CD14-positive monocyte (primary cell): ENCODE results near the gene TXNRD2. TPM values are rescaled to one million over a fixed set of nuclear protein-coding genes. Genes with fewer than 3 reads are reported as not detected.
A peak's percentile ranks its signal among the peaks of the same experiment; 100 is the strongest.

Experiments
- DNase-seq, 3 donors: peaks; one replicate each; pipeline ENCODE4 v3.0.0-alpha.2; 2011 to 2022
- H2AFZ ChIP-seq: 2 replicates; pipeline ENCODE4 v1.6.0; 2012; ENCODE audit warnings: mild to moderate bottlenecking, low read depth, low read length, inconsistent platforms; ENCODE audit not compliant: insufficient read depth, poor library complexity, severe bottlenecking
- H3K27ac ChIP-seq, 2 donors: 1 replicate in 1 of 2; 2 replicates in 1 of 2; pipeline ENCODE4 v1.5.1; 2012 to 2013; ENCODE audit warnings: low read length in 2 of 2, control low read depth in 1 of 2, inconsistent platforms in 1 of 2, low read depth in 1 of 2, mild to moderate bottlenecking in 1 of 2
- H3K27me3 ChIP-seq, 2 donors: one replicate each; pipeline versions ENCODE4 v1.6.0 to v1.6.1; 2011 to 2013; ENCODE audit warnings: low read length in 2 of 2; ENCODE audit not compliant: control insufficient read depth in 2 of 2, insufficient read depth in 2 of 2
- H3K36me3 ChIP-seq, 2 donors: replicated peaks in 1 of 2; 1 replicate in 1 of 2; 2 replicates in 1 of 2; pipeline versions ENCODE4 v1.5.1 to v1.6.1; 2012 to 2013; ENCODE audit warnings: low read length in 2 of 2, control low read depth in 1 of 2, inconsistent platforms in 1 of 2, mild to moderate bottlenecking in 1 of 2; ENCODE audit not compliant: insufficient read depth in 2 of 2, control insufficient read depth in 1 of 2
- H3K4me1 ChIP-seq, 2 donors: 1 replicate in 1 of 2; 2 replicates in 1 of 2; pipeline versions ENCODE4 v1.5.1 to v1.6.1; 2012 to 2013; ENCODE audit warnings: low read length in 2 of 2, control low read depth in 1 of 2, inconsistent platforms in 1 of 2, mild to moderate bottlenecking in 1 of 2, moderate library complexity in 1 of 2; ENCODE audit not compliant: insufficient read depth in 2 of 2, control insufficient read depth in 1 of 2
- H3K4me2 ChIP-seq: replicated peaks from 2 replicates; pipeline ENCODE3; 2012; ENCODE audit warnings: low read length, moderate library complexity, mild to moderate bottlenecking; ENCODE audit not compliant: poor library complexity, severe bottlenecking; ENCODE audit errors: extremely low read depth
- H3K4me3 ChIP-seq, 3 experiments: fragments of 200-600 bp in 1 of 3; sonication (generic) in 1 of 3; replicated peaks in 1 of 3; 1 replicate in 2 of 3; 2 replicates in 1 of 3; pipeline ENCODE4 v1.5.1; 2011 to 2013; ENCODE audit warnings: low read length in 3 of 3, mild to moderate bottlenecking in 3 of 3, control low read depth in 2 of 3, low read depth in 2 of 3, inconsistent platforms in 1 of 3, moderate library complexity in 1 of 3
- H3K79me2 ChIP-seq: 2 replicates; pipeline ENCODE4 v1.6.0; 2012; ENCODE audit warnings: mild to moderate bottlenecking, control low read depth, inconsistent platforms, low read length, moderate library complexity; ENCODE audit not compliant: insufficient read depth
- H3K9ac ChIP-seq: 2 replicates; pipeline ENCODE4 v1.6.0; 2017; ENCODE audit warnings: low read length, mild to moderate bottlenecking; ENCODE audit not compliant: insufficient read depth, poor library complexity, severe bottlenecking
- H3K9me3 ChIP-seq, 2 donors: replicated peaks in 1 of 2; 1 replicate in 1 of 2; 2 replicates in 1 of 2; pipeline versions ENCODE4 v1.5.1 to v1.6.1; 2012 to 2013; ENCODE audit warnings: low read length in 2 of 2, control low read depth in 1 of 2; ENCODE audit not compliant: control insufficient read depth in 1 of 2, insufficient read depth in 1 of 2
- H4K20me1 ChIP-seq: 2 replicates; pipeline ENCODE4 v1.6.0; 2012; ENCODE audit warnings: mild to moderate bottlenecking, low read length, control low read depth, moderate library complexity; ENCODE audit not compliant: insufficient read depth
- H3K27ac Mint-ChIP-seq, 7 donors: one replicate each; pipeline ENCODE4 v1.8.0; 2020; ENCODE audit warnings: mild to moderate bottlenecking in 7 of 7, mixed read lengths in 7 of 7, moderate library complexity in 6 of 7, inconsistent platforms in 2 of 7
- H3K27me3 Mint-ChIP-seq, 3 donors: one replicate each; pipeline ENCODE4 v1.8.0; 2021 to 2022; ENCODE audit warnings: low read depth in 3 of 3, mild to moderate bottlenecking in 3 of 3, mixed read lengths in 3 of 3, moderate library complexity in 3 of 3, inconsistent platforms in 1 of 3
- H3K36me3 Mint-ChIP-seq, 2 donors: one replicate each; pipeline ENCODE4 v1.8.0; 2020; ENCODE audit warnings: mixed read lengths in 2 of 2, inconsistent platforms in 1 of 2, mild to moderate bottlenecking in 1 of 2
- H3K4me1 Mint-ChIP-seq: one replicate; pipeline ENCODE4 v1.8.0; 2020; ENCODE audit warnings: mild to moderate bottlenecking, mixed read lengths
- H3K4me3 Mint-ChIP-seq, 2 donors: one replicate each; pipeline ENCODE4 v1.8.0; 2020; ENCODE audit warnings: mild to moderate bottlenecking in 2 of 2, mixed read lengths in 2 of 2, moderate library complexity in 1 of 2
- H3K9me3 Mint-ChIP-seq, 7 donors: one replicate each; pipeline ENCODE4 v1.8.0; 2020 to 2022; ENCODE audit warnings: mixed read lengths in 7 of 7, mild to moderate bottlenecking in 6 of 7, moderate library complexity in 6 of 7, inconsistent platforms in 2 of 7
- WGBS: methylation state at CpG from one replicate; pipeline ENCODE4 v1.1.5; 2013; ENCODE audit warnings: missing lambda C conversion rate; ENCODE audit not compliant: insufficient coverage; 5-methylcytosine and 5-hydroxymethylcytosine counted together
- intact Hi-C, 2 donors: fragments of 100-400 bp; cut with micrococcal nuclease; formaldehyde crosslinking; loops; one replicate each; pipeline versions ENCODE4 v1.15.0 to v1.15.1; 2023
- polyA plus RNA-seq, 3 donors: library from polyadenylated mRNA; depleted of rRNA in 1 of 3; unstranded in 2 of 3; stranded (reverse) in 1 of 3; fragments of 300-500 nt in 2 of 3; fragments of >200 nt in 1 of 3; fragmentation: Illumina TruSeq in 2 of 3; gene quantifications; 1 replicate in 2 of 3; 2 replicates in 1 of 3; pipeline ENCODE4 v1.2.3, GENCODE V29; 2012 to 2021
- TF ChIP-seq, protein P1 (sequence below): fragments of 200-600 bp; IDR thresholded peaks from one replicate; pipeline ENCODE4 v1.8.0; 2022; ENCODE audit warnings: antibody characterized with exemption, mild to moderate bottlenecking

Gene TXNRD2
- polyA plus RNA-seq, 3 donors = 24.9 to 54.9 (median 30.8) TPM

DNA sequence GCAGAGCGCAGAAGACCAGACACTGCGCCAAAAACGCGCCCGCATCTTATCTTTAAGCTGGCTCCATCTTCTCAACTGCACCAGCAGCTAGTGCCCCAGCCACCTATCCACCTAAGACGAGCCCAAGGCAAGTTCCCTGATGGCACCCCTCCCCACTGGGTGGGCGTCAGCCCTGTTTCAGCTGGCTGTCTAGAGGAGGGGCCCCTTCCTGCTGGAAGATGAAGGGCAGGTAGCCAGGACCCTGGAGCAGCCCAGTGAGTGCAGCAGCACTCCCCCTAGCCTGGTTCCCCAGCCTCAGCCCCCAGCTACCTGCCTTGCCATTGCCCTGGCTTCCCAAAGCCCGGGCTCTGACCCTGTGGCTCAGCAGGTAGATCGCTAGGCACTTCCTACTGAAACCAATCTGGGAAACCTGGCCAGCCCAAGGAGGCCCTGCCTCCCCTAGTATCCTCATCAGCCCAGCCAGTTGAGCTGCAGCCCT, 46.8 kb upstream of the TXNRD2 start:
- H3K36me3 Mint-ChIP-seq = no peaks in the 10 kb centered on the region
- peaks cover 0 to 3% (median 0%) of the 10 kb centered on the region in 7 donors for H3K9me3 Mint-ChIP-seq
- Histone ChIP-seq H3K4me2 (no peak overlapping the region), H3K9me3 (no peaks in the 10 kb centered on the region), H3K9ac (no peak overlapping the region), H4K20me1 (no peaks in the 10 kb centered on the region), H3K4me3 (no peak overlapping the region), H3K36me3 (no peaks in the 10 kb centered on the region), H2AFZ (no peak overlapping the region), H3K4me1 (peaks cover 8 to 11% of the 10 kb centered on the region in 2 donors), H3K79me2 (no peaks in the 10 kb centered on the region), H3K27me3 (peaks cover 0 to 5% of the 10 kb centered on the region in 2 donors), H3K27ac (no peak overlapping the region)
- no peak overlapping the region for H3K27ac Mint-ChIP-seq
- no peak for DNase-seq
- H3K27me3 Mint-ChIP-seq = peaks cover 2 to 16% (median 10%) of the 10 kb centered on the region in 3 donors
- intact Hi-C loops = loop anchor here in 1 of 2 donors (5.0 kb wide), 1 partner anchor 34 kb away; the partner anchor contains the start of gene TANGO2
- WGBS = 93% methylated on average over 9 of the region's 9 CpGs
- H3K4me1 Mint-ChIP-seq = peaks cover 4% of the 10 kb centered on the region
- no peak overlapping the region for H3K4me3 Mint-ChIP-seq
- TF ChIP-seq, protein P1, sequence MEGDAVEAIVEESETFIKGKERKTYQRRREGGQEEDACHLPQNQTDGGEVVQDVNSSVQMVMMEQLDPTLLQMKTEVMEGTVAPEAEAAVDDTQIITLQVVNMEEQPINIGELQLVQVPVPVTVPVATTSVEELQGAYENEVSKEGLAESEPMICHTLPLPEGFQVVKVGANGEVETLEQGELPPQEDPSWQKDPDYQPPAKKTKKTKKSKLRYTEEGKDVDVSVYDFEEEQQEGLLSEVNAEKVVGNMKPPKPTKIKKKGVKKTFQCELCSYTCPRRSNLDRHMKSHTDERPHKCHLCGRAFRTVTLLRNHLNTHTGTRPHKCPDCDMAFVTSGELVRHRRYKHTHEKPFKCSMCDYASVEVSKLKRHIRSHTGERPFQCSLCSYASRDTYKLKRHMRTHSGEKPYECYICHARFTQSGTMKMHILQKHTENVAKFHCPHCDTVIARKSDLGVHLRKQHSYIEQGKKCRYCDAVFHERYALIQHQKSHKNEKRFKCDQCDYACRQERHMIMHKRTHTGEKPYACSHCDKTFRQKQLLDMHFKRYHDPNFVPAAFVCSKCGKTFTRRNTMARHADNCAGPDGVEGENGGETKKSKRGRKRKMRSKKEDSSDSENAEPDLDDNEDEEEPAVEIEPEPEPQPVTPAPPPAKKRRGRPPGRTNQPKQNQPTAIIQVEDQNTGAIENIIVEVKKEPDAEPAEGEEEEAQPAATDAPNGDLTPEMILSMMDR = no peak

DNA sequence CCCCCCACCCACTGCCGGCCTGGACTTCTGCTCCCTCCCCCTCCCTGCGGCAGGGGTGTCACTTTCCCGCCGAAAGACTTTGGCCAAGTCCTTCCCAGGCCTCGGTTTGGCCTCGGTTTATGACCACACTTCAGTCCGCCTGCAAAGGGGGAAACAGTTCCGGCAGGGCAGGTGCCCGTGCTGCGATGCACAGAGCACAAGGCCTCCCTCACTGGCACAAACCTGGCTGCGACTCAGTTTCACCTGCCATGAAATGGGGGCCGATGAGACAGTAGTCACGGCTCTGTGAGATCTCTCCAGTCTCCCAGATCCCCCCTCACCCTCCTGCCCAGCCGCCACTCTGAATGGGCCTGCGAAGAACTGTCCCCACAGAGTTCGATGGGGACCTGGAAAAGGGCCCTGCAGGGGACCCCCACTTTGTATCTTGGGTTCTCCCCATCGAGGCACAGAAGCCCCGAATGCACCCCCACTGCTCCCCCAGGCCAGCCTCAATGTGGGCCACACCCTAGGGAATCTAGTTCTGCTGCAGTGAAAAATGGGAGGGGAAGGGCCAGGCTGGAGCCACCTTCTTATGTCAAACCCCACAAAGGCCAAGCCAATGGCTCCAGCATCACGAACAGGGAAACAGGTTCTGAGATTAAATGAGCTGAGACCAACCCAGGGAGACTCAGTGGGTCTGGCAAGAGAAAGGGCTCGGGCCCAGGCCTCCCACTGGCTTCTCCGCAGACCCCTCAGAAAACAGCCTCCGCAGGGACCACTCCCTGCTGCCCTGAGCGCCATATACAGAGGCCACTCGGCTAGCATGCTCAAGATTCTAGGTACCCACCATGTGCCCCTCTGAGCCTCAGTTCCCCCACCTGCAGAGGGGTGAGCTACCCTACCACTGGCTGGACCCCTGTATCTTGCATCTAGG, 46.0 kb upstream of the TXNRD2 start:
- TF ChIP-seq, protein P1 = no peak
- no peaks in the 10 kb centered on the region for H3K9me3 ChIP-seq
- H3K4me3 Mint-ChIP-seq = peak overlapping the region; percentile 56 to 57
- no peak overlapping the region for H3K27ac ChIP-seq
- H3K9ac ChIP-seq = no peak overlapping the region
- peaks cover 8 to 11% of the 10 kb centered on the region in 2 donors for H3K4me1 ChIP-seq
- H3K4me2 ChIP-seq = peak overlapping the region; percentile 95
- H3K36me3 Mint-ChIP-seq = no peaks in the 10 kb centered on the region
- H3K9me3 Mint-ChIP-seq = peaks cover 0 to 3% (median 0%) of the 10 kb centered on the region in 7 donors
- peaks cover 4% of the 10 kb centered on the region for H3K4me1 Mint-ChIP-seq
- peaks cover 0 to 5% of the 10 kb centered on the region in 2 donors for H3K27me3 ChIP-seq
- H2AFZ ChIP-seq = no peak overlapping the region
- no peak for DNase-seq
- no peaks in the 10 kb centered on the region for H3K36me3 ChIP-seq
- H3K27me3 Mint-ChIP-seq = peaks cover 2 to 16% (median 10%) of the 10 kb centered on the region in 3 donors
- H3K4me3 ChIP-seq = peak overlapping the region in 1 of 3 experiments; percentile 84
- H4K20me1 ChIP-seq = no peaks in the 10 kb centered on the region
- intact Hi-C loops = loop anchor here in 1 of 2 donors (5.0 kb wide), 1 partner anchor 35 kb away; the partner anchor contains the start of gene TANGO2
- H3K27ac Mint-ChIP-seq = no peak overlapping the region
- H3K79me2 ChIP-seq = no peaks in the 10 kb centered on the region
- 74% methylated on average over 11 of the region's 24 CpGs for WGBS
